NCI-H2227 treated with DMSO at 0.1 percent for 48 hours (cell line): ENCODE results near the gene PKN3.
"Not testable (repeated sequence)": the region's sequence is repeated elsewhere in the genome, so short reads cannot be mapped to it uniquely, and the experiment has no call there.

Experiments used
- DNase-seq: peaks from one replicate; lab custom pipeline; 2025; lab: John Stamatoyannopoulos, UW

Gene PKN3

DNA sequence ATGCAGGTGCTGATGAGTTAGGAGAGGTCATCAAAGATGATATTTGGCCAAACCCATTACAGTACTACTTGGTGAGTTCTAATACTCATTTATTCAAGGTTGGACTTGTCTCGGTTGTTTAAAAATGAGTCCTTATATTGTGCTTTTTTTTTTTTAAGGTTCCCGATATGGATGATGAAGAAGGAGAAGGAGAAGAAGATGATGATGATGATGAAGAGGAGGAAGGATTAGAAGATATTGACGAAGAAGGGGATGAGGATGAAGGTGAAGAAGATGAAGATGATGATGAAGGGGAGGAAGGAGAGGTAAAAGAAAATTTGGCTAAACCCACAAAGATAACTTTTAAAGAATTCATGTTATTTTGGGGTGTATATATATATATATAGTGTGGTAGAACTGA is 8.6 kb upstream of the PKN3 start:
- DNase-seq: not testable (repeated sequence)

- DNase-seq: no peak
Measured at GRCh38 chr9:128694344-128694743, 8.0 kb upstream of the PKN3 start.

DNA sequence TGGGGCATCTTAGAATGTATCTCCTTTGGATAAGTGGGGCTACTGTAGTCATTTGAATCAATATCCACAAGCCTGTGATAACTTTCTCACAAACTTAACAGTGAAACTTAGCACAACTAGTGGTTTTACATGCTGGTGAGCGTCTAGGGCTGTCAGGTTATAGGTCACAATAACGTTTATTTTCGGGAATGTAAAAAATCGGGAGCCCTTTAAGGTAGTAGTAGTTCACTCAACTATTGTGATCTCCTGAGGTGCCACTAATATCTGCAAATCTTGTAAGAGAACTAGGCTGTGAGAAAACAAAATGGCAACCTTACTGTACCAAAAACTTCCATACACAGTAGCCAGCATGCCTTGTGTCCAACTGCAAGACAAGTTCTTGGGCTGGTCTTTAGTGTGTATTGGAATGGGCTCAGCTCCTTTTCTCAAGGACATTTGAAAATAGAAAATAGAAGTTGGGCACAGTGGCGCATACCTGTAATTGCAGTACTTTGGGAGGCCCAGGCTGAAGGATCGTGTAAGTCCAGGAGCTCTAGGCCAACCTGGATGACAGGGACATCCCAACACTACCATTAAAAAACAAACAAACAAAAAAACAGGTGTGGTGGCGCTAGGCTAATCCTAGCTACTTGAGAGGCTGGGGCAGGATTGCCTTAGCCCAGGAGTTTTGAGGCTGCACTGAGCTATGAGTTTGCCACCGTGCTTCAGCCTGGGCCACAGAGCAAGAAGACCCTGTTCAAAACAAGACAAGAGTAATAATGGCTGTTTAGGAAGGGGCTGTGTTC is 5.2 kb upstream of the PKN3 start:
- DNase-seq: no peak

DNA sequence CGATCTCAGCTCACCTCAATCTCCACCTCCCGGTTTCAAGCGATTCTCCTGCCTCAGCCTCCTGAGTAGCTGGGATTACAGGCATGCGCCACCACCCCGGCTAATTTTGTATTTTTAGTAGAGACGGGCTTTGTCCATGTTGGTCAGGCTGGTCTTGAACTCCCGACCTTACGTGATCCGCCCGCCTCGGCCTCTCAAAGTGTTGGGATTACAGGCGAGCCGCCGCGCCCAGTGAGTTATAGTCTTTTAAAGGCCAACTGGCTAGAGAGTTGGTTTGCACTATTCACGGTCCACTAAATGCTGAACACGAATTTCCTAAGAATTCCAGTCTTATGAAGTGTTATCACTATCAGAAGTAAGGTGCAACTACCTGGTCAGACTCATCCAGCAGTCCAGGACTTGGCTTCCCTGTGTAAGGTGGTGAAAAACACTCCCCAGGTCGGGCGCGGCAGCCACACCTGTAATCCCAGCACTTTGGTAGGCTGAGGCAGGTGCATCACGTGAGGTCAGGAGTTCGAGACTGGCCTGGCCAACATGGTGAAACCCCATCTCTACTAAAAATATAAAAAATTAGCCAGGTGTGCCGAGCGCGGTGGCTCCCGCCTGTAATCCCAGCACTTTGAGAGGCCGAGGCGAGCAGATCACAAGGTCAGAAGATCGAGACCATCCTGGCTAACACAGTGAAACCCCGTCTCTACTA is 3.1 kb upstream of the PKN3 start:
- DNase-seq: not testable (repeated sequence)

GRCh38 chr9:128701227-128701854 is 962 bp upstream of the PKN3 start:
- no peak for DNase-seq

DNA sequence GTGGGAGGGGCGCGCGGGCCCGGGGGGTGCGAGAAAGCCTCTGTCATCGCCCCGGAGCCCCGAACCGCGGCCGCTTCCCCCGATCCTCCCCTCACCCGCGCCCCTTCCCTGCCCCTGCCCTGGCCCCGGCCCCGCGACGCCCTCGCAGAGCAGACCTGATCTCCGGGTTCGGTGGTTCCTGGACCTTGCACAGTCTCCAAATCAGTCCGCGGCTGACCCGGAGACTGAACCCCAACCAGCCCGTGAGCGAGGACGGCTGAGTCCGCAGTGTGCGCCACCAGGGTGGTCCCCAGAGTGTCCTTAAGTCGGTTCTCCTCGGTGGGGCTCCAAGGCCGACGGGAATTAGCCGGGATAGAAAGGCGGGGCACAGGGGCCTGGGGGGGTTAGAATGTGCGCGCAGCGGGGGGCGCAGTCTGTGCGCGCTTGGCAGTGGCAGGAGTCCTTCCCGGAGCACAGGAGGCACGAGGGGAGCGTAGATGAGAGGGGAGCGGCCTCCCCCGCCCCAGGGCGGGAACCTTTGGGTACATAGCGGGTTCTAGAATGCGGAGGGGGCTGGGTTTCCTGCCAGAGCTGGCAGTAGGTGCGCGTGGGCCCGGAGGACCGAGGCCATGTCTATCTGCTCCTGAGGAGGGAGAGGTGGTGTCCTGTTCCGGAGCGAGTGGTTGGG is 779 bp downstream of the PKN3 start:
- DNase-seq: peak; percentile 19

DNA sequence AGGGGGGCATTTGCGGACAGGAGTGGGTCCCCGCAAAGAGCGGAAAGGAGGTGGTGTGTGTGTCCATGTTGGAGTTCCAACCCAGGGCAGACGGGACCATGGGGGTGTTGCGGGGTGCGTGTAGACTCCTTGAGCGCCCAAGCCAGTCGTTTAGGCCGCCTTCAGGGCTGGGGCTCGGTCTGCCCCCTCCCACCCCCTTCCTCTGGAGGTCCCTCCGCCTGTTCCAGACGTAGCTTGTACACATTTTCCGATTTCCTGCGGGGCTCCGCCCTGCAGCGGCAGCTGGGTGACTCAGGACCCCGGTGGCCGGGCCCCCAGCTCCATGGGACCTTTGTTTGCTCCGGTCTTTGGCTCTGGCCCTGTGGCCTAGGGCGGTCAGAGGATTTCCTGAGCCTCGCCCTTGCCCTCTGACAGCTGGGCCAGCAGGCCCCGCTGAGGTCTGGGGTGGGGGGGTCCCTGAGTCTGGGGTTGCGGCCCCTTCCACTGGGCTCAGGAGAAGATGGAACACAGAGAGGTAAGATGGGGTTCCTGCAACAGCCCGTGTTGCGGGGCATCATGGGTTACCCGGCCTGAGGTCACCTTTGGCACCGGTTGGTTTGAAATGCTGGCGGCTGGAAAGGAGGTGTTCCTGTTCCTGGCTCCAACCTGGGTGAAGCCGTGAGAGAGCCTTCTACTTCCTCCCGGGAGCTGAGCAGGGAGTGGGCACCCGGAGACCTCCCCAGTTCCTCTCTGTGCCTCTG is 1.5 kb downstream of the PKN3 start:
- DNase-seq: no peak

DNA sequence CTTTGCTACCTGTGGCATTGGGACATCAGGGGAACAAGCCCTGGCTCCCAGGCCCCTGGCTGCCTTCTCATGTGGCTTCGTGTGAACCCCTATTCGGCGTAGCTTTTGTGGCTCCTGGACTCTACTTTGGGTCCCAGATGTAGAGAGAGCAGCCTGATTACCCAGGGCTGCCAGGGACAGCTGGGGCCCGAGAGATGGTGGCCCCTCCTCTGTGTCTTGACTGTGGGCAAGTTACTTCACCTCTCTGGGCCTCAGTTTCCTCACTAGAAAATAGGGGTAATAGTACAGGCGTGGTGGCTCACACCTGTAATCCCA is 2.0 kb downstream of the PKN3 start:
- no peak for DNase-seq

GRCh38 chr9:128705051-128705965 is 3.0 kb downstream of the PKN3 start:
- no peak for DNase-seq

GRCh38 chr9:128706045-128706444 is 3.7 kb downstream of the PKN3 start:
- DNase-seq: no peak

- no peak for DNase-seq
Measured at GRCh38 chr9:128706671-128707381, 4.5 kb downstream of the PKN3 start.

DNA sequence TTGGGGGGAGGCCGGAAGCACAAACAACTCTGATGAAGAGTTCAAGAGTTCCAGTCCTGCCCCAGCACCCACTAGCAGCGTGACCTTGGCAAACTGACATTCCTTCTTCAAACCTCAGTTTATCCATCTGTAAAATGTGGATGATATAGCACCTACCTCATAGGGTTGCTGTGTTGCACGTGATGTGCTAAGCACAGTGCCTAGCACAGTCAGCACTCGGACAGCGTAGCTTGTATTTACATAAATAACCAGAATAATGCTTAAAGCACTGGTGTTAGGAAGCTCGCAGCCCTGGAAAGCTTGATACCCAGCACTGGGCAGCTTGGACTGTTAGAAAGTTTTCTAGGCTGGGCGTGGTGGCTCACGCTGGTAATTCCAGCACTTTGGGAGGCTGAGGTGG is 5.1 kb downstream of the PKN3 start:
- no peak for DNase-seq

DNA sequence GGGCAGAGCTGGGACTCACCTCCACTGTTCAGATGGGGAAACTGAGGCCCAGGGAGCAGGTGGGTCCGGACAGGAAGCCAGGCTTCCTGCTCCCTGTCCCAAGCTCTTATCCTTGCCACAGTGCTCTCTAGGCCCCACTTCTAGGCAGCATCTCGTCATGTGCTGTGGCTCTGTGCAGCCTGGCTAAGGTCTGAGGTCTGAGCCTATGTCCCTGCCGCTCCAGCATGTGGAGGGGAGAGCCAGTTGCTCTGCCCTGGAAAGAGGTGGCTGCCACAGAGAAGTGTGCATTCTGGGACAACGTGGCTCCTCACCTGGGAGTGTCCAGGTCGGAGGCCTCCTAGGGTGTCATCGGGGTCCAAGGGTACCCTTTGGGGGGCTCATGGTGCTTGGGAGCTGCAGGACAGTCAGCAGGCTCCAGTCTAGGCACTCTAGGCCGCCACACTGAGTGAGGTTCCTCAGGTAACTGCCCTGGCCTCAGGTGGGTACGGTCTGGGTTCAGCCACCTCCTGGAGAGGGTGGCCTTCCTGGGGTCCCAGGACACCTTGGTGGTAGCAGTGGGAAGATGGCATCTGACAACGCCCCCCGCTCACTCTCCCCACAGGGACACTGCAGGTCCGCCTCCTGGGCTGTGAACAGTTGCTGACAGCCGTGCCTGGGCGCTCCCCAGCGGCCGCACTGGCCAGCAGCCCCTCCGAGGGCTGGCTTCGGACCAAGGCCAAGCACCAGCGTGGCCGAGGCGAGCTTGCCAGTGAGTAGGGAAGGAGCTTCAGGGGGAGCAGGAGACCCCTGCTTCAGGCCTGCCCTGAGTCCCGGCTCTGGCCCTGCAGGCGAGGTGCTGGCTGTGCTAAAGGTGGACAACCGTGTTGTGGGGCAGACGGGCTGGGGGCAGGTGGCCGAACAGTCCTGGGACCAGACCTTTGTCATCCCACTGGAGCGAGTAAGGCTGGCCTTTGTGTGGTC is 10.4 kb downstream of the PKN3 start:
- no peak for DNase-seq

GRCh38 chr9:128713411-128713780 is 11.1 kb downstream of the PKN3 start:
- DNase-seq: no peak

- no peak for DNase-seq
Measured at GRCh38 chr9:128713941-128714573, 11.8 kb downstream of the PKN3 start.

GRCh38 chr9:128714586-128715435 is 12.5 kb downstream of the PKN3 start:
- DNase-seq: no peak

DNA sequence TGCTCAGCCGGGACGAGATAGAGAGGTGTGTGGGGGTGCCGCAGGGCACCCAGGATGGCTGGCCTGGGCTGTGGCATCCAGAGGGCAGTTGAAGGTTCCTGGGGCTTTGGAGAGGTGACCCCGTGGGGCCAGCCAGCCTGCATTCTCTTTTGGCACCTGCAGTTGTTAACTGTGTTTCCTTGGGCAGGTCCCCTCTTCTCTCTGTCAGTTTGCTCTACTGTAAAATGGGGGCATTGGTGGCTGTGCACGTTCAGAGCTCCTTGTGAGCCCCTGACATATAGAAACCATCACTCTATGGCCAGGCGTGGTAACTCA is 13.1 kb downstream of the PKN3 start:
- DNase-seq: no peak
